ENCODE data around the gene PLA2G6.

The PLA2G6 gene

DNA sequence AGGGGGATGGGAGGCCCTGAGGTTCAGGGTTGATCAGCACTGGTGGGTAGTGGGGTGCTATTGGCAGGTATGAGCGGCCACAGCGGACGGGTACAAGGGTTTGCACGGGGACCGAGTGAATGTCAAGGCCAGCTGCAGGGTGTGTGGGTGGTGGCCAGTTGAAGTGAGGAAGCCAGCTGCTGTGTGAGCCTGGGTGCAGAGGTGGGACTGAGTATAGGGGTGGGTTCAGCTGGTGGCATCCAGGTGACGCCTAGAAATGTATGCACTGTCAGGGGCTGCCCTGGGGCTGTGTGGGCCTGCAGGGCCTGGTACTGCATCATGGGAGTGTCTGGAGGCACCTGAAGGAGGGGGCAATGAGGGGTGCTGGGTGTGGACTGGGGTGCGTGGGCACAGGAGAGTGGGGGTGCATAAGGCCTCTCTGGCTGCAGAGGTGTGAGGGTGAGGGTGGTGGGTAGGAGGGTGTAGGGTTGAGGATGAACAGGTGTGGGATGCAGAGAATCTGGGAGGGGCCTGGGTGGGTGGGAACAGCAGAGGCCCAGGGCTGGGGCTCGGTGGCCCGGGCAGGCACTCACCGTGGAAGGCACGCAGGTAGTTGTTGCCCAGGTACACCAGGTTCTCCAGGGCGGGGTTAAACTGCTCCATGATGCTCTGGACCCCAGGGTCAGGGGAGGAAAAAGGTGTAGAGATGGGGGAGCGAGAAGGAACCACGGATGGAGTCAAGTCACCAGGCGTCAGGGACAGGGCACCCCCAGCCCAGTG is 72.9 kb downstream of the PLA2G6 start:
- DNase-seq: no peak

DNA sequence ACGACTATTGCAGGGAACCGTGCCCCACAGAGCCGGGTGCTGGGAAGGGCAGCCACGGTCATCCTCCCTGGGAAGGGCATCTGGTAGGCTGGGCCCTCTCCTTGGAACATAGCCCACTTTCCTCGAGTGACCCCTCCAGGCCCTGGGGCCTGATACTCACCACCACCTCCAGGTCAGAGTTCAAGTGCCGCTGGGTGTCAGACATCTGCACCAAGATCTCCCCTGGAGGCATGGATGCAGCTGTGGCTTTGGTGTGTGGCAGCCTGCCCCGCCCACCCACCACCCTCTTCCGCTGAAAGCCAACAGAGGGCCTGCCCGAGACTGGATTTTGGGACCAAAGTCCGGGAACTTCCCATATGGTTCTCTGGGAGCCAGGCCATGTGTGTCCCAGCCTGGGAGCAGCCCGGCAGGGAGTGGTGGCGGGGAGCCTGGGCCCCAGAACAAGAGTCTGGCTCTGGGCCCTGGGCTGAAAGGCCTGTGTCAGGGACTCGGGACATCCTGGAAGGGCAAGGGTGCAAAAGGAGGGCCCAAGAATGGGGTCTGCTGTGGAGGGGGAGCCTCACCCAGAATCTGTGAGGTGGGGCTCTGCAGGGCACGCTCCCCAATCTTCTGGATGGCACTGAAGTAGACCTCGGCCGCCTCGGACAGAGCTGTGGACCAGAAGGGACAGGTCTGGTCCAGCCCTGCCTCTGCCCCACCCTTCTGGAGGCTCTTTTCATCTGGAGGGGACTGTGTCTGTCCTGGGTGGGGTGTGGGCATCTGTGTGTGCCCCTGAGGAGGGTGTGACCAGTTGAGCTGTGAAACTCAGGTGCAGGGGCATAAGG is 73.7 kb downstream of the PLA2G6 start:
- DNase-seq: no peak

DNA sequence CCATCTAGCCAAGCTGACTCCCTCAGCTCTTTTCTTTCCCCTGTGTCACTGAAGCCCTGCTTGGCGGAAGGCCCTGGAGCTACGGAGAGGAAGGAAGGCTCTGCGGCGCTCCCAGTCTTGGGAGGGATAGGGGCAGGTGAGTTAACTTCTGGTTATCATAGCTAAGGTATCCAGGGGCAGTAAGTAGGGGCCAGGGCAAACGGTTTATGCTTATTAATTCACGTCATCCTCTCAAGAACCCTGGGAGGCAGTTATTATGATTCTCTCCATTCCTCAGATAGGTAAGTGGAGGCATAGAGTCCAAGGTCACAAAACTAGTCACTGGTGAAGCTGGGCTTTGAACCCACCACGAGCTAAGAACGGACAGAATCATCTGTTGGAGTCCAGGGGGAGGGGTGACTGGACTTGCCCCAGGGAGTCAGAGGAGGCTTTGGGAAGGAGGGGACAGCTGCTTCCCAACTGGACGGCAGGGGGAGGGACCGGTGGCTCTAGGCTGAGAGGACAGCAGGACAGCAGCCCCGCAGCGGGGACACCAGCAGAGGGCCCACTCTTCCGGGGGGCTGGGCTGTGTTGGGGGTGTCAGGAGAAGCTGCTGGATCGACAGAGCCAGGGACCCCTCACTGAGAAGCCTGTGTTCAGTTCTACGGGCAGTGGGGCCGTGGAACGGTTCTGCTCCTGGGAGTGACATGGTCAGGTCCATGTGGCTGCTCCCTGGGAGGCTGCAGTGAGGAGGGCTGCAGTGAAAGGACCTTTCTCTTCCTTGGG is 74.6 kb downstream of the PLA2G6 start:
- DNase-seq: no peak

DNA sequence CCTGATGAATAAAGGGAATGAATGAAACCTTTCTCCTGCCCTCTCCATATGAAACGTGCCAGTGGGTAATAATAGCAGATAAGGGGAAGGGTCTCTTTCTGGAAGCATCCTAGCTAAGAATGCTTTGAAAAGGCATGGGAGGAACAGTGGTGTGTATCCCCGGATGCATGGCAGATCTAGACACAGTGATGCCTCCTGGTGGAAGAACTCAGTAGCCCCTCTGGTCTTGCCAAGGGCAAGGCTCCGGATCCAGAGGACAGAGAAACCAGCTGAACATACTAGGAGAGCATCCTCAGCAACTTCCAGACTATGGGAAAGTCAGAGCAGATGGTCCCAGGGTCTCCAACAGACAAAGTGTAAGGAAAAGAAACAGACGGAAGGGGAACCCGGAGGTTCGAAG is 77.5 kb downstream of the PLA2G6 start:
- no peak for DNase-seq

DNA sequence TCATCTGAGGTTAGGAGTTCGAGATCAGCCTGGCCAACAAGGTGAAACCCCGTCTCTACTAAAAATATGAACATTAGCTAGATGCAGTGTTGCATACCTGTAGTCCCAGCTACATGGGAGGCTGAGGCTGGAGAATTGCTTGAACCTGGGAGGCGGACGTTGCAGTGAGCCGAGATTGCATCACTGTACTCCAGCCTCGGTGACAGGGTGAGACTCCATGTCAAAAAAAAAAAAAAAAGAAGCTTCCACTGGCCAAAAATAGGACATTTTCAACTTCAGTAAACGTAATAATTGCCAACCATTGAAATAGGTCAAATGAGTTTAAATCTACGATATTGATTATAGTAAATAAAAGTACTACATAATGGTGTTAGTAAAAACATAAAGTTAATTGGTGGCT is 78.0 kb downstream of the PLA2G6 start:
- DNase-seq: no peak

DNA sequence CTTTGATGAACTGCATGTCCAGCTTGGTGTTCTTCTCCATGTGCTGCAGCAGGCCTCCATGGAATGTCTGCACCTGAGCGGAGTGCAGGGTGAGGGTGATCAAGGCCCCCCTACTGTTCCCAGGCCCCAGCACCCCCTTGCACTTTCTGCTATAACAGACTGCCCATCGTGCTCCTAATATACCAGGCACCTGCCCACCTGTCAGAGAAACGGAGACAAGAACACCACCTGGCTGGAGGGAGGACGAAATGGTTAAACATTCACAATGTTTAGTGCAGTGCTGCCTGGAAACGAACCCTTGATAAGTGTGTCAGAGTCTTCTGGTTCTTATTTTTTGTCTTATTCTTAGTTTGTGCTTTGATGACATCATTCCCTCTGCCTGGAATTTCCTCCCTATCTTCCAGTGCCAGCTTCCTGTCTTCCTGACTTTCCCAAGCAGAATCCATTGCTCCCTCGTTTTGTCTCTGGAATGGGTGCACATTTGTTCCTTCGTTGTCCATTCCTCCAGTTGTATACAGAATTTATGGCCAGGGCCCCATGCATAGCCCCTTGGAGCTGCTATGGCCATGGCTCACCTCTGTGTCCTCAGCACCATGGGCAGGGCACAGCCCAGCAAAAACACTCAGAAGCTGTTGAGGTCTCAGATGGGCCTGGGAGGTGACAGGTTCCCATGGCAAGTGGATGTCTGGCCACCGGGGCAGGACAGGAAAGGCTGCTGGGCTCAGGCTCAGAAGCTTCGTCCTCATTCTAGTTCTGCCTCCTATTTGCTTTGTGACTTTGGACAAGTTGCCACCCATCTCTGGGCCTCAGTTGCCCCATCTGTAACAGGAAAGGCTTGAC is 83.0 kb downstream of the PLA2G6 start:
- no peak for DNase-seq

DNA sequence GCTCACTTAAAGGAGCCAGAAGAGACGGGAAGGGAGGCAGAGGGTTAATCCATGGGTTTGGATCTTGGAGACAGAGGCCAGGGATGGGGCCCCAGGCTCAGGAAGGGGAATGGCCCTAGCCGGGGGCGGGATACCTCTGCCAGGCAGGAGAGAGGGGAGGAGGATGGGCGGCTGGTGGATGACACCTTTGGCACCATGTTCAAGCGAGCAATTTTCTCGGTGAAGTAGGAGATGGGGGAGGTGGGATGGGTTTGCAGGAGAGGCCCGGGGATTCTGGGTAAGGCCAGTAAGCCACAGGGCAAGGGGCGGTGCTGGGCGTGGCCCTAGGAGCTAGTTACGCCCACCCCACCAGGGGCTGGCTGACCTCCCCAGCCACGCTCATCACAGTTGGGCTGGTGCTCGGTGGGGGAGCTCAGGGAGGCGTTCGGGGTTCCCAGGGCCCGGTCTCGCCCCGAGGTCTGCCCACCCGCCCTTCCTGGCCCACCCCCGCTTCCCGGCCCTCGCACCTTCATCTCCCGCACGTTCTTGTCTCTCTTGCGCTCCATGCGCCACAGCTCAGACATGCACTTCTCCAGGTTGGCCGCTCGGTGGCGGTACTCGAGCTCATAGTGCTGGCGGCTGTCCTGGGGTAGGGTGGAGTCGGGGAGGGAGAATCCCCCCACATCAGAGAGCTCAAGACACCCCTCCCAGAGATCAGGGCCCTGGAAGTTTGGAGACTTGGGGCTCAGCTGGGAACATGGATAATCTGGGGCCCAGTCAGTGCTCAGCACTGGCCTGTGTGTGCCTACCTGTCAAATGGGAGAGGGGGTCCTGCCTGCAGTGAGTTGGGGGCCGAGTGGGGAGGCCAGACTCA is 83.8 kb downstream of the PLA2G6 start:
- DNase-seq: no peak

DNA sequence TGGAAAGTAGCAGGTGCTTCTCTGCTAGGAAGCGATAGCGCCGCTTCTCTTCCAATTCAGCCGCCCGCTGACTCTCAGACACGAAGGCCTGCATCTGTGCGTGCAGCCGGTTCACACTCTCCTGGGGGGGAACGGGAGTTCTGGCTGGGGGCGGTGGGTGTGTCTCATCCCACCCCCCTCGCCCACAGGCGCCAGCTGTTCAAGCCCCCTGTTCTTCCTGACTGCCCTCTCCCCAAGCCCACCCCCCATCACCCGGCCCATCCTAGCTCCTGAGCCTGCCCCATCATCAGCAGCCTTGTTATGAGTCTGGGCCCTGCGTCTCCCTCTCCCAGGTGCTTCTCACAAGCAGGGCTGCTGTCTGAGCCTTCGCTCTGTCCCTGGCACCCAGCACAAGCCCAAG is 84.6 kb downstream of the PLA2G6 start:
- no peak for DNase-seq

DNA sequence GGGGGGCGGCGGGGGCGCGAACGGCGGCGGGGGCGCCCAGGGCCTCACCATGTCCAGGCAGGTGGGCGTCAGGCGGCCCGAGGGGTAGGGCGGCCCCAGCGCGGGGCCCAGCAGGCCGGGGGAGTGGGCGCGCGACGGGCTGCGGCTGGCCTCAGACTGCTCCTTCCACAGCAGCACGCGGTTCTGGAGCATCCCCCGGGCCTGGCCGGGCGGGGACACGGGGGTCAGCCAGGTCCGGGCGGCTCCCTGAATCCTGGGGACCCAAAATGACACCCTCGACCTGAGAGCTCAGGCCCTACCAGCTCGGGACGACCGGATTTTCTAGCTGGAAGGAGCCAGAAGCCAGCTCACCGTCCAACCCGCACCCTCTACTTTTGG is 92.2 kb downstream of the PLA2G6 start:
- no peak for DNase-seq

DNA sequence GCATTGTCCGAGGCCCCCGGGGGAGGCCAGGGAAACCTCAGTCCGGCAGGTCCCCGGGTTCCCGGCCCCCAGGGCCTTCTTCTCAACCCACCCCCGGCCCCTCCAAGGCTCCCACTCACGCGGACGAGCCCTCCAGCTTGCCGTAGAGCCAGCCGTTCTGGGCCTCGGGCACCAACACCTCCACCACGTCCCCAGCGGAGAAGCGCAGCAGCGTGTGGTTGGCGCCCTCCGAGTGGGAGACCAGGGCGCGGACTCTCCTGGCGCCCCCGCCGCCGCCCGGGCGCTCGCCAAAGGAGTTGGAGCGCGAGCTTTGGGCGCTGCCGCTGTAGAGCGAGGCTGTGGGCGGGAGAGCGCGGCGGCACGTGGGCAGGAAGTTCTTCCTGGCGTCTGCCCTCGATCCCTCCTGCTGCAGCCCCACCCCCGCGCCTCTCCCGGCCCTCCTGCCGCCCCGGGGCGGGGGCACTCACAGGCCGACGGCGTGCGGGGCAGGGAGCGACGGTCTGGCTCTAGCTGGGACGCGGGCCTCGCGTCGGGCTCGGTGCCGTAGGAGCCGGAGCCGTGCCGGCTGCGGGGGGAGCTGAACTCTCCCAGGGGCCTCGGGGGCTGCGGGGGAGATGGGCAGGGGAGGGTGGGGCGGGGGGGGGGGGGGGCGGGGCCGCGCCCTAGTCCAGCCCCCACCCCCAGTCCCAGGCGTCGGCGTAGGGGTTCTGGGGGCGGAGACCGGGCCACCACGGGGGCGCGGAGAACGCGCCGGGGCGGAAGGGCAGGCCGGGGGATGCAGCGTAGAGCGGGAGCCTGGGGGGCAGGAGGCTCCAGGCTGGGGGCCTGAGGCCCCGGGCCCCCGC is 92.8 kb downstream of the PLA2G6 start:
- DNase-seq: no peak

DNA sequence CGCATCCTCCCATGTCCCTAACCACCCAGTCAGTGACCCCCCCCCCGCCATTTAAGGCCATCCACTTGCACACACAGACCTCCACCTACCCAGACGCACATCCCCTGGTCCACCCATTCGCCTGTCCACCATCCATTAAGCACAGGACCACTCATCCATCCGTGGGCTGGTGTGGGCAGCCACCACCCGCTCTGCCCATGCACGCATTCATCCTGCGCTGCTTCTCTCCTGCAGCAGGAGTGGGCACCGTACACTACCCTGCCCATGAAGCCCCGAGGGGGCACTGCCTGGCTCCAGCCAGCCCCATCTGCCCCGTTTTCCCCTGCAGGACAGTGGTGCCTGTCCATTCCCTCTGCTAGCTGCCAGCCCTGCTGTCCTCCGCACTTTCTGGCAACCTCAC is 93.8 kb downstream of the PLA2G6 start:
- no peak for DNase-seq

DNA sequence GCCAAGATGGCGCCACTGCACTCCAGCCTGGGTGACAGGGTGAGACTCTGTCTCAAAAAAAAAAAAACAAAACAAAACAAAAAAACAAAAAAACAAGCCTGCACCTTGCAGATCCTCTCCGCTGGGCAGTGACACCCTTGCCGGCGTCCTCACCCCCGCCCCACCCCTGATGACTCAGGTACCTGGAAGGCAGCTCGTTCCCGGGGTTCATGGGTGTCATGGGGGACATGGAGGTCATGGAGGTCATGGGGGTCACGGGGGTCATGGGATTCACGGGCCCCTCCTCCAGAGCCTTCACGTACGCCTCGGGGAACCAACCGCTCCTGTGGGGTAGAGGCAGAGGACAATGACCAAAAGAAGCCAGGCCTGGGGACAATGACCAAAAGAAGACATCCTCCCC is 94.7 kb downstream of the PLA2G6 start:
- no peak for DNase-seq

DNA sequence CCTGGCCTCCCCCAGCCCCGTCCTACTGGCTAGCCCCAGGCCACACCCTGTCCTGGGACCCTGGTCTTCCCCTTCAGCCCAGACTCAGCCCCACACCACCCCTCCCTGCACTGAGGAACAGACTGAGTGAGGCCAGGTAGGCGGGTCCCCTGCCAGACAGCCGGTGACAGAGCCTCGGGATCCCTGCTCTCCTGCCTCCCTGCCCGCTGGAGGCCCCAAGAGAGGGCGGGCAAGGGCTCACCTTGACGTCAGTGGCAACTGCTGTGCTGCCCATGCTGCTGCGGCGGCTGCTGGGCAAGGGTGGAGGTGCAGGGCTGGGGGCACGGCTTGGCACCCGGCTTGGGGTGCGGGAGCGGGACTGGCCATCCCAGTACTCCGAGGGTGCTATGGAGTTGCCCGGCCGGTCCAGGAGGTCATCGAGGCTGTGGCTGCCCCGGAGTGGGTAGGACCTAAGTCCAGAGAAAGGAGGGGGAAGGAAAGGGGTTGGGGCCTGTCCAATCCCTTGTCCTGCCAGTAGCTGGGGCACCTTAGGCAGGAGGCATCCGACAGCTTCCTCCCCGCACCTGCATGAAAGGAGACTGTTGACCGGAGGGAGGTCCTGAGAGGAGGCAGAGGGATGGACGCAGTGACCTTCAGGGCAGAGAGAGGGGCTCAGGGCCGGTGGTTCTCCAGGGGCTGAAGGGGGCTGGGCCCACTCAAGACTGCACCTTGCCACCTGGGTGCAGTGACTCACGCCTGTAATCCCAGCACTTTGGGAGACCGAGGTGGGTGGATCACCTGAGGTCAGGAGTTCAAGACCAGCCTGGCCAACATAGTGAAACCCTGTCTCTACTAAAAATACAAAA is 95.4 kb downstream of the PLA2G6 start:
- DNase-seq: no peak

DNA sequence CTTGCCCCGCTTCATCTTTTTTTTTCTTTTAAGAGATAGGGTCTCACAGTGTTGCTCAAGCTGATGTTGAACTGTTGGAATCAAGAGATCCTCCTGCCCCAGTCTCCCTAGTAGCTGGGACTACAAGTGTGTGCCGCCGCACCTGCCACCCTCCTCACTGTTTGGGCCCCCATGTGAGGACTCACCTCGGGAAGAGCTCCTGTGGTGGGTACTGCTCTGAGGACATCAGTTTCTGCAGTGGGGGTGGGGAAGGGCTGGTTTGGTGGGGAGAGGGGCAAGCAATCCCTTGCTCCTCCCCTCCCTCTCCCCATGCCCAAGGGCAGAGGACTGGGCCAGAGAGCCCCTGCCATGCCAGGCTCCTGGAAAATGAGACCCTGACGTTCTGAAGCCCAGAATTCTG is 96.1 kb downstream of the PLA2G6 start:
- DNase-seq: no peak

DNA sequence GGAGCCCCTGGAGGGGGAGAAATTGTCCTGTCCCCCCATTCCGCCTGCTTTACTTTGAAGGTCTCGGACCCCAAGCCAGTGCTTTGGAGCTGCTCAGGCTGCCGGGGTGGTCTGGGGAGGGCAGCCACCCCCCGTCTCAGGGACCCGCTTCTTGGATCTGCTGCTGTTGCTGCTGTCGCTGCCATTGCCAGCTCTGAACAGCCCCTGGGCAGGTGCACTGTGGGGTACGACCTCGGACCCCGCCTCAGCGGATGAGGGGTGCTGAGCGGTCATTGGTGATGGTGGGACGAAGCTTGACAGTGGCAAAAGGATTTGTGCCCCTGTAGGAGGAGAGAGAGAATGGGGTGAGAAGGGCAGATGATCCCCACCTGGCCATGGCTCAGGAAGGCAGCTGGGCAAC is 96.6 kb downstream of the PLA2G6 start:
- DNase-seq: no peak

DNA sequence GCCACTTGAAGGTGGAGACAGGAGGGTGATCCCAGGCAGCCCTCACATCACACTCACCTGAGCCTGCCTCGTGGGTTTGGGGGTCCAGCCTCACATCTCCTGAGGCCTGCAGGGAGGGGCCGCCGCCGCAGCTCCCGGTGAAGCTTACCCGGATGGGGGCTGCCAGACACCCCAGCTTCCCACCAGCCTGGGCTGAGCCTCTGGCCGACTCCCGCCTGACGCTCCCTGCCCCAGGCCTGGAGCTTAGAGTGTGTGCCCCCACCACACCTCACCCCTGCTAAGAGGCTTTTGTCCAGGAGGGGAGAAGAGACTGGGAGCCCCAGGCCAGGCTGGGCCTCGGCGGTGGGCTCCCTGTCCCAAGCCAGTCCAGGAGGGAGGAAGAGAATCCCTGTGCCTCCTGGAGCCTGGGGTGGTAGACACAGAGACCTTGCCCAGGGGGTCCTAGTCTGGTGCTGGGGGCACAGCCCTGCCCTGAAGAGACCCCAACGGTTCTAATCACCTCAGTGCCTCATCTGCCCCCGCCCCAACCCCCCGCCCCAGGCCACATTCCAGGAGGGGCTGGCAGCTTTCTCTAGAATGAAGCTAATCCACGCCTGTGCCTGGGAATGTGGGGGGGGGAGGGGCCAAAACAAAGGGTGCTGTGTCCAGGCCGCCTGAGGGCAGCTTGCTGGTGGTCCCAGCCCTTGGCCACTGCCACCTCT is 97.5 kb downstream of the PLA2G6 start, which contains the start of gene SLC16A8:
TSS of gene SLC16A8 (minus strand) at position 254 of the 701 bp plus-strand sequence. CDS start 1,311 bp downstream, outside the sequence.
- DNase-seq: no peak

DNA sequence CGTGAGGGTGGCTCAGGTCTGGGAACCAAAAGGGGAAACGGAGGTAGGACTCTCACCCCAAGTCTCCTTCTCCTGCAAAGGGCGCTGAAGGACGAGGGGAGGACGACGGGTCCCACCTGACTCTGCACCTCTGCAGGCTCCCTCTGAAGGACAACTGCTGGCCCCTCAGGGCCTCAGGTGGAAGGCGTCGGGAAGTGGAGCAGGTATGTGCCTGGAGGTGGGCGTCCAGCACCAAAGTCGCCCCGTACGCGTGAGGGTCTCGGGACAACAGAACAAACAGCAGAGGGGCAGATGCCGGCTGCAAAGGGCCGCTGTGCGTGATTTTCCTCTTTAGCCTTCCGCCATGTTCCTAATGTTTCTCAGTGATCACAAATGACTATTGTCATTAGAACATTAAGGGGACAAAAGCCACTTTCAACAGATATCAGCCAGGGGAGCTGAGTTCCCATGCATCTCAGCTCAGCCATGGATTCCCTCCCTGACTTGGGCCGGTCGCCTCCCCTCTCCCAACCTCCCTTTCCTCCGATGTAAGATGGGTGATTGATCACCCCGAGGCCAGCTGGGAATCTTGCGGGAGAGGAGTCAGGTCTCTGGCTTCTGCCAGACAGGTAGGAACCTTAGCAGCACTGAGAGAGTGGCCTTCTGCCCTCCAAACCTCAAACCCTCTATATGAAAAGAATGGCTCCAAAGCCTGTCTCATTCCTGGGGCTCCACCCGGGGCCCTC is 98.5 kb downstream of the PLA2G6 start:
- DNase-seq: no peak

All from stimulated activated CD4-positive, alpha-beta T cell treated with anti-CD3 and anti-CD28 coated beads, Interleukin-4, amount 100 ng/mL, for 1 hour (primary cell).